Kidney epithelial cell (primary cell): ENCODE data around the gene AQP12B. TPM values are rescaled to one million over a fixed set of nuclear protein-coding genes. Genes with fewer than 3 reads are reported as not detected.

Source experiments
- DNase-seq: peaks from one replicate; pipeline ENCODE4 v3.0.0-alpha.2; 2010; ENCODE audit warnings: low read depth
- H3K27me3 ChIP-seq: 2 replicates; pipeline ENCODE4 v1.6.0; 2011; ENCODE audit warnings: low read length; ENCODE audit not compliant: control insufficient read depth, insufficient read depth
- H3K36me3 ChIP-seq: 2 replicates; pipeline ENCODE4 v1.5.1; 2011; ENCODE audit warnings: low read length; ENCODE audit not compliant: control insufficient read depth, insufficient read depth
- H3K4me3 ChIP-seq: 2 replicates; pipeline ENCODE4 v1.5.1; 2011; ENCODE audit warnings: low read depth, mild to moderate bottlenecking, control low read depth, low read length
- total RNA-seq: library from RNA; depleted of rRNA; stranded (reverse); fragments of >200 nt; gene quantifications from 2 replicates; pipeline ENCODE4 v1.2.3, GENCODE V29; 2015
- TF ChIP-seq, protein P1 (sequence below): IDR thresholded peaks from 2 replicates; pipeline ENCODE4 v1.5.1; 2011; ENCODE audit warnings: mild to moderate bottlenecking, moderate library complexity, low read length, control low read depth, inconsistent platforms; ENCODE audit not compliant: insufficient read depth, poor library complexity, severe bottlenecking

The AQP12B gene
- total RNA-seq, 1 donor from 2014 or later = not detected

DNA sequence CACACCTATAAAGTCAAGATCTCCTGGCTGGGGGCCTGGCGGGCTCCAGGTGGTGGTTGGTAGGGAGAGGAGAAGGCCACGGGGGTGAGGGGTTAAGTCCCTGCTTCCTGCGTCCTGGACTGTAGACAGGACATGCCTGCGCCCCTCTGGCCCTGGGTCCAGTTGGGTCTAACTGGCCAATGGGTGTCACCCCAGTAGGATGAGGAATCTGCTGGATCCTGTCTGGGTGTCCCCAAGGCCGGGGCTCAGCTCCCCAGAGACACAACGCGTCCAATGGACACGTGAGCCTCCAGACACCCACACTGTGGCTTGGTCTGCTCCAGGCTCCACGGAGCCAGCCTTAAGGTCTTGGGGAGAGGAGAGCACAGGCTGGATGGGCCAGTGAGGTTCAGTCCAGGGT is 28.6 kb upstream of the AQP12B start:
- TF ChIP-seq, protein P1, sequence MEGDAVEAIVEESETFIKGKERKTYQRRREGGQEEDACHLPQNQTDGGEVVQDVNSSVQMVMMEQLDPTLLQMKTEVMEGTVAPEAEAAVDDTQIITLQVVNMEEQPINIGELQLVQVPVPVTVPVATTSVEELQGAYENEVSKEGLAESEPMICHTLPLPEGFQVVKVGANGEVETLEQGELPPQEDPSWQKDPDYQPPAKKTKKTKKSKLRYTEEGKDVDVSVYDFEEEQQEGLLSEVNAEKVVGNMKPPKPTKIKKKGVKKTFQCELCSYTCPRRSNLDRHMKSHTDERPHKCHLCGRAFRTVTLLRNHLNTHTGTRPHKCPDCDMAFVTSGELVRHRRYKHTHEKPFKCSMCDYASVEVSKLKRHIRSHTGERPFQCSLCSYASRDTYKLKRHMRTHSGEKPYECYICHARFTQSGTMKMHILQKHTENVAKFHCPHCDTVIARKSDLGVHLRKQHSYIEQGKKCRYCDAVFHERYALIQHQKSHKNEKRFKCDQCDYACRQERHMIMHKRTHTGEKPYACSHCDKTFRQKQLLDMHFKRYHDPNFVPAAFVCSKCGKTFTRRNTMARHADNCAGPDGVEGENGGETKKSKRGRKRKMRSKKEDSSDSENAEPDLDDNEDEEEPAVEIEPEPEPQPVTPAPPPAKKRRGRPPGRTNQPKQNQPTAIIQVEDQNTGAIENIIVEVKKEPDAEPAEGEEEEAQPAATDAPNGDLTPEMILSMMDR = no peak
- no peaks in the 10 kb centered on the region for H3K36me3 ChIP-seq
- H3K27me3 ChIP-seq = peaks cover 25% of the 10 kb centered on the region
- DNase-seq = no peak
- no peak overlapping the region for H3K4me3 ChIP-seq

- DNase-seq = no peak
- no peak overlapping the region for H3K4me3 ChIP-seq
- TF ChIP-seq, protein P1 = no peak
- H3K27me3 ChIP-seq = peaks cover 40% of the 10 kb centered on the region
- no peaks in the 10 kb centered on the region for H3K36me3 ChIP-seq
Observed at GRCh38 chr2:240708457-240708856, 25.8 kb upstream of the AQP12B start.

DNA sequence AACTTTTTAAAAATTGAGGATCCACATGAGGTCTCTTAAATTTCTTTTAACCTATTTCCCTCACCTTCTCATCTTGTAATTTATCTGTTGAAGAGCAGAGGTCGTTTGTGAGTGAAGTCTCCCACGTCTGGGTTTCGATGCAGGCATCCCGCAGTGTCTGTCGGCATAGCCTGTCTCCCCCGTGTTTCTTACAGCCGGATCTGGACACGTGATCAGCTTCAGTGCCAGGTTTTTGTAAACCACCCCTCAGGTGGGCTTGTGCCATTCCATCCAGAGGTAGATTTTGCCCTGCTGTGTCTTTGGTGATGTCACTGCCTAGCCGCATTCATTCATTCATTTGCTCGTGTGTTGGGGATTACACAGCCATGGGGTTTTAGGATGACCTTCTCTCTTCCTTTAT is 25.1 kb upstream of the AQP12B start:
- no peaks in the 10 kb centered on the region for H3K36me3 ChIP-seq
- H3K4me3 ChIP-seq = no peak overlapping the region
- no peak for DNase-seq
- H3K27me3 ChIP-seq = peaks cover 43% of the 10 kb centered on the region
- TF ChIP-seq, protein P1 = no peak

DNA sequence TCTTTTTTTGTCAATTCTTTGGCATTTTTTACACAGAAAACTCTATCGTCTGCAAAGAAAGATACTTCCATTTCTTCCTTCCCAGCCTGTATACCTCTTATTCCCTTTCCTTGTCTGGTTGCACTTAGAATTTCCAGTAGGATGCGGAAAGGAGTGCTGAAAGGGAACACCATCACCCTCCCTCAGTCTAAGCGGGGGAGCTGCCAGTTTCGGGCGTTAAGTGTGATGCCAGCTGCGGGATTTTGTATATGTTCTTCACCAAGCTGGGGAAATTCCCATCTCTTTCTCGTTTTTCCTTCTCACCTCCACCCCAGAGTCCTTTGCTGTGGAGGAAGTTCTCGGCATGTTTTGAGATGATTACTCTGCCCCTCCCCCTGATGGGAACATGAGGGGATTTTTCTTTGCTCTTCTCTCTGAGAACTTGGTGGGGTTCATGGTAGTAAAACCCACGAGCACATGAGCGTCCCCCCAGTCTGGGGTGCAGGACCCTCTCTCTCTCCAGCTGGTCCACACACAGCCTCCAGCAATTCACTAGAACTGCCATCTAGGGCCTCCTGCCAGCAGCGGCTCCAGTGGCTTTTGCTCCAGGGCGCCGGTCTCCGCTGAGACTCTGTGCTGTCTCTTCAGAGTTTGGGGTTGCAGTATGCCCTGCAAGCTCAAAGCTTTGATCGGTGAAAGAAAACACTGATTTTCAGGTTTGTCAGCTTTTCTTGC is 24.5 kb upstream of the AQP12B start:
- H3K4me3 ChIP-seq = no peak overlapping the region
- TF ChIP-seq, protein P1 = no peak
- H3K27me3 ChIP-seq = peaks cover 48% of the 10 kb centered on the region
- no peak for DNase-seq
- no peaks in the 10 kb centered on the region for H3K36me3 ChIP-seq

GRCh38 chr2:240705204-240705791 is 22.6 kb upstream of the AQP12B start:
- no peak for DNase-seq
- H3K36me3 ChIP-seq = no peaks in the 10 kb centered on the region
- TF ChIP-seq, protein P1 = no peak
- H3K27me3 ChIP-seq = peaks cover 46% of the 10 kb centered on the region
- no peak overlapping the region for H3K4me3 ChIP-seq
